ENCODE results near the gene POLR1E.

POLR1E gene

DNA sequence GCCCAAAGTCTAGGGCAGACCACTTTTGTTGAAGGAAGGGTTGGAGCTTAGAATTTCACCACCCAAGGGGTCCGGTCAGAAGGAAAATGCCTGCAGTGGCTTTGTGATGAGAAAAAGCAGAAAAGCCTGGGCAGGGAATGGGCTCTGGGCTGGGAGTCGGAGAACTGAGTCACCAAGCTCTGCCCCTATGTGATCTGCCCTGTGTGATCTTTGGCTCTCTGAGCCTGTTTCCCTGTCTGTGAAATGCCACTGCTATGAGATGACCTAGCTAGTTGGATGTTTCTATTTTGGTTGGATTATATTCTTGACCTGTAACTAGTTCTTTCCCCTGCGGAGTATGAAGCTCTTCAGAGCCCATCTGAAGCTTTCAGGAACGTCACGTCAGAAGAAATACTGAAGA, 9.8 kb downstream of the POLR1E start:
- H3K4me3 ChIP-seq (ENCODE audit: low read depth, low read length): no peak overlapping the region
- TF ChIP-seq, protein P1, sequence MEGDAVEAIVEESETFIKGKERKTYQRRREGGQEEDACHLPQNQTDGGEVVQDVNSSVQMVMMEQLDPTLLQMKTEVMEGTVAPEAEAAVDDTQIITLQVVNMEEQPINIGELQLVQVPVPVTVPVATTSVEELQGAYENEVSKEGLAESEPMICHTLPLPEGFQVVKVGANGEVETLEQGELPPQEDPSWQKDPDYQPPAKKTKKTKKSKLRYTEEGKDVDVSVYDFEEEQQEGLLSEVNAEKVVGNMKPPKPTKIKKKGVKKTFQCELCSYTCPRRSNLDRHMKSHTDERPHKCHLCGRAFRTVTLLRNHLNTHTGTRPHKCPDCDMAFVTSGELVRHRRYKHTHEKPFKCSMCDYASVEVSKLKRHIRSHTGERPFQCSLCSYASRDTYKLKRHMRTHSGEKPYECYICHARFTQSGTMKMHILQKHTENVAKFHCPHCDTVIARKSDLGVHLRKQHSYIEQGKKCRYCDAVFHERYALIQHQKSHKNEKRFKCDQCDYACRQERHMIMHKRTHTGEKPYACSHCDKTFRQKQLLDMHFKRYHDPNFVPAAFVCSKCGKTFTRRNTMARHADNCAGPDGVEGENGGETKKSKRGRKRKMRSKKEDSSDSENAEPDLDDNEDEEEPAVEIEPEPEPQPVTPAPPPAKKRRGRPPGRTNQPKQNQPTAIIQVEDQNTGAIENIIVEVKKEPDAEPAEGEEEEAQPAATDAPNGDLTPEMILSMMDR (IDR thresholded peaks at IDR 0.05; ENCODE audit: borderline replicate concordance, insufficient read depth, low read depth, low read length): no peak

DNA sequence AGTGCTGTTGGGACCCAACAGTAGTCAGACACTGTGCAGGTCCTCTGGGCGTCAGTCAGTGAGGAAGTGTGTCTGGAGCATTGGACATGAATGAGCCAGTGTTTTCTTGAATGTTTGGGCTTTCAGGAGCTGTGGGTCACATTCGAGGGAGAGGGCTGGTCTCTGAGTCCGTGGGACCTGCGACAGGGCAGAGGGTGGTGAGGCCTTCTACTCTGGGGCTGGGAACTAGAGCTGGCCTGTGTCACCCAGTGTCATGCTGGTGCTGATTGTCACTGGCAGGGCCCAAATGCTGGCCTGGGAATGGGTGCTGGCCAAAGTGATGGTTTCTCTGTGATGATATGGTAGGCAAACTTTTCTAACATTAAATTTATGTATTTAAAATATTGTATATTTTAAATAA, 10.3 kb downstream of the POLR1E start:
- TF ChIP-seq, protein P1 (IDR thresholded peaks at IDR 0.05; ENCODE audit: borderline replicate concordance, insufficient read depth, low read depth, low read length): no peak
- no peak overlapping the region for H3K4me3 ChIP-seq (ENCODE audit: low read depth, low read length)

DNA sequence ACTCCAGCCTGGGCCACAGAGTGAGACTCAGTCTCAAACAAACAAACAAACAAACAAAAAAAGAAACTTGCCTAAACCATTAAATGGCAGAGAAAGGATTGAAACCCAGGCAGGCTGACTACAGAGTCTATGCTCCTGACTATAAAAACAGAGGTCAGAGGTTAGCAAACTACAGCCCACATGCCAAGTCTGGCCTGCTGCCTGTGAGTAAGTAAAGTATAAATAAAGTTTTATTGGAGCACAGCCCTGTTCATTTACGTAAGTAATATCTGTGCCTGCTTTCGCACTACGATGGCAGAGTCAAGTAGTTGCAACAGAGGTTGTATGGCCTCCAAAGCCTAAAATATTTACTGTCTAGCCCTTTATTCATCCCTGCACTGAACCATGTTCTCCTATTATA, 11.6 kb downstream of the POLR1E start:
- TF ChIP-seq, protein P1 (IDR thresholded peaks at IDR 0.05; ENCODE audit: borderline replicate concordance, insufficient read depth, low read depth, low read length): no peak
- no peak overlapping the region for H3K4me3 ChIP-seq (ENCODE audit: low read depth, low read length)

DNA sequence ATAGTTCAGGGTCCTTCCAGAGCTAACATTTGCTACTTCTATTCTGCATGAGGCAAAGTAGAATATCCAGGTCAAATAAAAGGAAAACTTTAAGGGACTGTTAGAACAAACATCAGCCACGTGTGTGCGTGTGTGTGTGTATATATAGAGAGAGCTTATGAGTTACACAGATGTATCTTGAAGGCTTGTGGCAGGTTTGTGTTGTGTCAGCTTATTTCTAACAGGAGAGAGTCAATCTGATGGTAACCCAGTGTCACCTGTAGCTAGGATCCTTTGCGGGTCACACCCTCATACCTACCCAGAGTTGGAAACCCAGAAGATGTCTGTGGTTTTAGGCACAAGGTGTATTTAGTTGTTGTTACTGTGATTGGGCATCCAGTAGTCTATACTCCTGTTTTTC, 12.7 kb downstream of the POLR1E start:
- TF ChIP-seq, protein P1 (IDR thresholded peaks at IDR 0.05; ENCODE audit: borderline replicate concordance, insufficient read depth, low read depth, low read length): no peak
- no peak overlapping the region for H3K4me3 ChIP-seq (ENCODE audit: low read depth, low read length)

DNA sequence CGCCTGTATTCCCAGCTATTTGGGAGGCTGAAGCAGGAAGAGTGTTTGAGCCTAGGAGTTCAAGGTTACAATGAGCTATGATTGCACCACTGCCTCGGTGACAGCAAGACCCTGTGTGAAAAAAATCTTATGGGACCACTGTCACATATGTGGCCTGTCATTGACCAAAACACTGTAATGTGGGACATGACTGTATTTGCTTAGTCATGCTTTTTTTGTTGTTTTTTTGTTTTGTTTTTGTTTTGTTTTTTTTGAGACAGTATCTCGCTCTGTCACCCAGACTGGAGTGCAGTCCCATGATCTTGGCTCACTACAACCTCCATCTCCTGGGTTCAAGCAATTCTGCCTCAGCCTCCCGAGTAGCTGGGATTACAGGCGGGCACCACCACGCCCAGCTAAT, 13.5 kb downstream of the POLR1E start:
- TF ChIP-seq, protein P1 (IDR thresholded peaks at IDR 0.05; ENCODE audit: borderline replicate concordance, insufficient read depth, low read depth, low read length): no peak
- no peak overlapping the region for H3K4me3 ChIP-seq (ENCODE audit: low read depth, low read length)

DNA sequence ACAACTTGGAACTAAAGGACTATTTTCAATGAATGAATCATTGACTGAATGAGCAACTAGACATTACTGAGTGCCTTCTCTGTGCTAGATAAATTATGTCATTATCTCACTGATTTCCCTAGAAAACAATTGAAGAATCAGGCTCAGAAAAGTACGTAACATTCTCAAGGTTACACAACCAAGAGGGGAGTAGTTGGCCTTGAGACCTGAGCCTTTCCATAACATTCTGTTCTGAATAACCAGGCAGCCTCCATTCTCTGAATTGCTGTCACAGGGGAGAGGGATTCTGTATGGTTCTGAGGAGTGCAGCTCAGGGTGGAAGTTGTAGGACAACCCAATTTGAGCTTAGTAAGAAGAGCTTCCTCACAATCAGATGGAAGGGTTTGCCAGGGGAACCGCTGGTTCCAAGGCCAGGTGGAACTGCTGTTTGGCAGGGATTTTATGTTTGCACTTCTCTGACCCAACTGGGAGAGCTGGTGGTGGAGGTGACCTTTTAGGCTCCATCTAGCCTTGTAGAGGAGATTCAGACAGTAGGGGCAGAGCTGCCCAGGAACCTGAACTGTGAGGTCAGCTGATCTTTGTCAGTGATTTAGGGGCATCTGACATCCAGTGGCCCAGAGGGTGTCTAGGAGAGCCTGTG, 16.3 kb downstream of the POLR1E start:
- TF ChIP-seq, protein P1 (IDR thresholded peaks at IDR 0.05; ENCODE audit: borderline replicate concordance, insufficient read depth, low read depth, low read length): no peak
- no peak overlapping the region for H3K4me3 ChIP-seq (ENCODE audit: low read depth, low read length)

DNA sequence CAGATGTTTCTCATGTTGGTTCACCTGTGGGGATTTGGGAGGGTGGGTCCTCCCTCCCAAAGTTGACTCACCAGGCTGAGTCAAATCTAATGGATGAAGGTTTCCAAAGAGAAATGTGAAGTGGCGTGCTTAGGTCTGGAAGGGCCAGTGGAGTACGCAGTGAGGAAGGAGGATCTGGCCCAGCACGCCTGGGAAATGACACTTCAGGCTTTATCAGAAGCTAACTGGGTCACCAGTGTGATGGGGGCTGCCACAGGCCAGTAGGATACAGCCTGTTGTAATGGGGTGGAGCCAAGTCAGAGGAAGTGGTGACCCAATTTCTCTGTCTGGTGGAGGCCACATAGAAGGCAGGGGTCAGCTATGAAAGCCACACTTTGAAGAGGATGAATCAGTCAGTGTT, 18.0 kb downstream of the POLR1E start:
- TF ChIP-seq, protein P1 (IDR thresholded peaks at IDR 0.05; ENCODE audit: borderline replicate concordance, insufficient read depth, low read depth, low read length): no peak

More for the DNA sequence above, 18.0 kb downstream of the POLR1E start:
- no peak overlapping the region for H3K4me3 ChIP-seq (ENCODE audit: low read depth, low read length)

Measured in GM12875 (cell line).